ACC112 (cell line): ENCODE data around the gene TMEM203.

Experiments
- H2AFZ ChIP-seq: fragments of 200-600 bp; sonication (generic); one replicate; pipeline ENCODE4 v1.6.0; 2017; ENCODE audit warnings: antibody characterized with exemption, low read length; ENCODE audit not compliant: unreplicated experiment
- H3K27ac ChIP-seq: fragments of 200-600 bp; sonication (generic); 2 replicates; pipeline ENCODE4 v1.5.1; 2014; ENCODE audit warnings: low read depth, mild to moderate bottlenecking, antibody characterized with exemption, low read length, moderate library complexity
- H3K27me3 ChIP-seq: fragments of 200-600 bp; sonication (generic); 2 replicates; pipeline ENCODE4 v1.6.1; 2014; ENCODE audit warnings: mild to moderate bottlenecking, antibody characterized with exemption, low read length, moderate library complexity, mixed read lengths; ENCODE audit not compliant: insufficient read depth
- H3K36me3 ChIP-seq: fragments of 200-600 bp; sonication (generic); 2 replicates; pipeline ENCODE4 v1.6.1; 2016; ENCODE audit warnings: mild to moderate bottlenecking, antibody characterized with exemption, low read length, moderate library complexity, mixed read lengths; ENCODE audit not compliant: insufficient read depth
- H3K4me1 ChIP-seq: fragments of 200-600 bp; sonication (generic); one replicate; pipeline ENCODE4 v1.6.1; 2016; ENCODE audit warnings: low read length, mixed read lengths; ENCODE audit not compliant: insufficient read depth, unreplicated experiment, control insufficient read depth
- H3K4me3 ChIP-seq: fragments of 200-600 bp; sonication (generic); 2 replicates; pipeline ENCODE4 v1.5.1; 2014; ENCODE audit warnings: mild to moderate bottlenecking, low read depth, low read length
- H3K79me2 ChIP-seq: fragments of 200-600 bp; sonication (generic); one replicate; pipeline ENCODE4 v1.6.0; 2016; ENCODE audit warnings: low read length; ENCODE audit not compliant: control insufficient read depth, unreplicated experiment, insufficient read depth

The TMEM203 gene

GRCh38 chr9:137181680-137182079, 23.8 kb downstream of the TMEM203 start:
- Histone ChIP-seq H3K27me3 (no peaks in the 10 kb centered on the region), H3K79me2 (peaks cover 9% of the 10 kb centered on the region), H2AFZ (no peak overlapping the region), H3K4me3 (no peak overlapping the region), H3K4me1 (peaks cover 10% of the 10 kb centered on the region), H3K27ac (no peak overlapping the region), H3K36me3 (no peaks in the 10 kb centered on the region)

- Histone ChIP-seq H3K27ac (no peak overlapping the region), H2AFZ (no peak overlapping the region), H3K27me3 (no peaks in the 10 kb centered on the region), H3K4me3 (no peak overlapping the region), H3K4me1 (peaks cover 10% of the 10 kb centered on the region), H3K79me2 (no peaks in the 10 kb centered on the region), H3K36me3 (no peaks in the 10 kb centered on the region)
Observed at GRCh38 chr9:137180491-137180890, 25.0 kb downstream of the TMEM203 start.

GRCh38 chr9:137179761-137180160, 25.7 kb downstream of the TMEM203 start:
- H3K27ac ChIP-seq: no peak overlapping the region
- no peak overlapping the region for H2AFZ ChIP-seq
- H3K36me3 ChIP-seq: no peaks in the 10 kb centered on the region

GRCh38 chr9:137178939-137179630, 26.4 kb downstream of the TMEM203 start:
- no peak overlapping the region for H3K27ac ChIP-seq
- H3K4me3 ChIP-seq: no peak overlapping the region
- no peaks in the 10 kb centered on the region for H3K27me3 ChIP-seq
- H3K4me1 ChIP-seq: peaks cover 10% of the 10 kb centered on the region
- no peak overlapping the region for H2AFZ ChIP-seq
- no peaks in the 10 kb centered on the region for H3K79me2 ChIP-seq
- no peaks in the 10 kb centered on the region for H3K36me3 ChIP-seq

More at GRCh38 chr9:137179761-137180160, 25.7 kb downstream of the TMEM203 start:
- Histone ChIP-seq H3K4me1 (peaks cover 10% of the 10 kb centered on the region), H3K4me3 (no peak overlapping the region), H3K27me3 (no peaks in the 10 kb centered on the region), H3K79me2 (no peaks in the 10 kb centered on the region)

- no peaks in the 10 kb centered on the region for H3K79me2 ChIP-seq
- H3K36me3 ChIP-seq: no peaks in the 10 kb centered on the region
- no peak overlapping the region for H3K27ac ChIP-seq
Observed at GRCh38 chr9:137178201-137178938, 27.1 kb downstream of the TMEM203 start.

GRCh38 chr9:137176302-137177182, 28.9 kb downstream of the TMEM203 start:
- no peaks in the 10 kb centered on the region for H3K79me2 ChIP-seq
- H3K27ac ChIP-seq: no peak overlapping the region
- H3K4me1 ChIP-seq: peaks cover 10% of the 10 kb centered on the region
- H2AFZ ChIP-seq: no peak overlapping the region
- H3K27me3 ChIP-seq: no peaks in the 10 kb centered on the region
- no peak overlapping the region for H3K4me3 ChIP-seq
- no peaks in the 10 kb centered on the region for H3K36me3 ChIP-seq

More at GRCh38 chr9:137178201-137178938, 27.1 kb downstream of the TMEM203 start:
- Histone ChIP-seq H2AFZ (no peak overlapping the region), H3K27me3 (no peaks in the 10 kb centered on the region), H3K4me1 (peaks cover 10% of the 10 kb centered on the region), H3K4me3 (no peak overlapping the region)

- H3K27ac ChIP-seq: no peak overlapping the region
- no peak overlapping the region for H3K4me3 ChIP-seq
- H2AFZ ChIP-seq: no peak overlapping the region
- no peaks in the 10 kb centered on the region for H3K36me3 ChIP-seq
- H3K4me1 ChIP-seq: peaks cover 10% of the 10 kb centered on the region
- H3K79me2 ChIP-seq: no peaks in the 10 kb centered on the region
- H3K27me3 ChIP-seq: peaks cover 5% of the 10 kb centered on the region; the same call in 1 of the 2 replicates
Observed at GRCh38 chr9:137175345-137175961, 30.0 kb downstream of the TMEM203 start.

- peaks cover 10% of the 10 kb centered on the region for H3K4me1 ChIP-seq
- H3K36me3 ChIP-seq: no peaks in the 10 kb centered on the region
- no peak overlapping the region for H3K27ac ChIP-seq
- H3K4me3 ChIP-seq: no peak overlapping the region
- peaks cover 12% of the 10 kb centered on the region; the same call in 1 of the 2 replicates for H3K27me3 ChIP-seq
- no peak overlapping the region for H2AFZ ChIP-seq
- H3K79me2 ChIP-seq: no peaks in the 10 kb centered on the region
Observed at GRCh38 chr9:137174722-137175293, 30.6 kb downstream of the TMEM203 start.

GRCh38 chr9:137173796-137174664, 31.4 kb downstream of the TMEM203 start:
- peaks cover 20% of the 10 kb centered on the region; the same call in 1 of the 2 replicates for H3K27me3 ChIP-seq
- H3K27ac ChIP-seq: no peak overlapping the region
- H3K36me3 ChIP-seq: no peaks in the 10 kb centered on the region
- no peaks in the 10 kb centered on the region for H3K79me2 ChIP-seq
- no peak overlapping the region for H3K4me3 ChIP-seq
- no peak overlapping the region for H2AFZ ChIP-seq
- peaks cover 11% of the 10 kb centered on the region for H3K4me1 ChIP-seq
